ENCODE data around the gene SPACA5B.

- TF ChIP-seq CTCF (IDR thresholded peaks at IDR 0.05) (no peak), POLR2A (IDR thresholded peaks at IDR 0.05) (no peak)
These were observed 49.3 kb downstream of the SPACA5B start for GRCh38 chrX:48179691-48180090.
